PC-3 (cell line): Measurements from ENCODE around the gene ANKS1B. TPM values are rescaled to one million over a fixed set of nuclear protein-coding genes. Genes with fewer than 3 reads are reported as not detected.

ENCODE experiments used
- ATAC-seq: fragments of 200-7000 bp; cut with Tn5 transposase; 2 replicates; pipeline ENCODE4 v1.9.1; 2020; ENCODE audit warnings: mild to moderate bottlenecking, moderate library complexity
- BruUV-seq: library from RNA; stranded (reverse); fragments of 400-500 nt; replicated peaks from 2 replicates; lab custom pipeline; 2021; lab: Mats Ljungman, UMichigan
- CTCF ChIA-PET: fragments of 300-600 bp; sonication (Branson Sonifier 250); formaldehyde crosslinking; loops from one replicate; lab custom pipeline; 2022; ENCODE audit warnings: antibody characterized with exemption; lab: Charles Lee
- POLR2A ChIA-PET: fragments of 300-600 bp; sonication (Branson Sonifier 250); formaldehyde crosslinking; loops from one replicate; lab custom pipeline; 2022; ENCODE audit warnings: antibody characterized with exemption; ENCODE audit not compliant: unreplicated experiment; lab: Charles Lee
- DNase-seq: peaks from one replicate; pipeline ENCODE4 v3.0.0-alpha.2; 2015
- H2AFZ ChIP-seq: fragments of 300-600 bp; sonication (generic); 2 replicates; pipeline ENCODE4 v1.6.0; 2016; ENCODE audit warnings: antibody characterized with exemption, low read length
- H3F3A ChIP-seq: fragments of 300-600 bp; sonication (generic); one replicate; pipeline ENCODE4 v1.6.0; 2017; ENCODE audit warnings: antibody characterized with exemption, low read length, control low read depth, mild to moderate bottlenecking; ENCODE audit not compliant: unreplicated experiment
- H3K27ac ChIP-seq: fragments of 300-600 bp; sonication (generic); 2 replicates; pipeline ENCODE4 v1.5.1; 2016; ENCODE audit warnings: mild to moderate bottlenecking, low read length
- H3K27me3 ChIP-seq: fragments of 300-600 bp; sonication (generic); 2 replicates; pipeline ENCODE4 v1.6.1; 2016; ENCODE audit warnings: low read length, mixed read lengths
- H3K36me3 ChIP-seq: fragments of 300-600 bp; sonication (generic); 2 replicates; pipeline ENCODE4 v1.6.1; 2016; ENCODE audit warnings: low read depth, mixed run types, low read length, mixed read lengths
- H3K4me1 ChIP-seq: fragments of 300-600 bp; sonication (generic); 2 replicates; pipeline ENCODE4 v1.5.1; 2016; ENCODE audit warnings: low read length; ENCODE audit not compliant: insufficient read depth
- H3K4me2 ChIP-seq: fragments of 300-600 bp; sonication (generic); 2 replicates; pipeline ENCODE4 v1.6.0; 2016; ENCODE audit warnings: low read length
- H3K4me3 ChIP-seq: fragments of 300-600 bp; sonication (generic); 2 replicates; pipeline ENCODE4 v1.5.1; 2016; ENCODE audit warnings: mild to moderate bottlenecking, low read length, mixed read lengths
- H3K79me2 ChIP-seq: fragments of 300-600 bp; sonication (generic); 2 replicates; pipeline ENCODE4 v1.6.1; 2017; ENCODE audit warnings: low read length, mixed read lengths
- H3K9ac ChIP-seq: fragments of 300-600 bp; sonication (generic); 2 replicates; pipeline ENCODE4 v1.6.0; 2016; ENCODE audit warnings: mild to moderate bottlenecking, low read length
- H3K9me2 ChIP-seq: fragments of 300-600 bp; sonication (generic); replicated peaks from 2 replicates; pipeline ENCODE4 v1.6.1; 2016; ENCODE audit warnings: mixed run types, low read length, mixed read lengths
- H3K9me3 ChIP-seq: fragments of 300-600 bp; sonication (generic); 2 replicates; pipeline ENCODE4 v1.6.1; 2016; ENCODE audit warnings: low read length, mixed read lengths
- H4K20me1 ChIP-seq: fragments of 300-600 bp; sonication (generic); 2 replicates; pipeline ENCODE4 v1.6.1; 2016; ENCODE audit warnings: low read length, mixed read lengths
- CTCF ChIP-seq: fragments of 300-600 bp; sonication (generic); conservative IDR thresholded peaks from 2 replicates; pipeline ENCODE4 v1.5.1; 2017; ENCODE audit warnings: antibody characterized with exemption, low read depth, mild to moderate bottlenecking, low read length
- EZH2 ChIP-seq: fragments of 300-600 bp; sonication (generic); IDR thresholded peaks from one replicate; pipeline ENCODE4 v1.6.1; 2017; ENCODE audit warnings: antibody characterized with exemption, mild to moderate bottlenecking, low read length; ENCODE audit not compliant: unreplicated experiment
- EZH2phosphoT487 ChIP-seq: fragments of 300-600 bp; sonication (generic); IDR thresholded peaks from 2 replicates; pipeline ENCODE4 v1.6.1; 2018; ENCODE audit warnings: mild to moderate bottlenecking, antibody characterized with exemption, low read length, borderline replicate concordance
- intact Hi-C: fragments of 100-400 bp; cut with micrococcal nuclease; formaldehyde crosslinking; loops from 2 replicates; pipeline ENCODE4 v1.9.0; 2023
- total RNA-seq: library from RNA; depleted of rRNA; stranded (reverse); fragments of >200 nt; gene quantifications from 2 replicates; pipeline ENCODE4 v1.2.3, GENCODE V29; 2014

Gene ANKS1B
- total RNA-seq, 1 experiment from 2014 or later = 0.07 TPM

- CTCF ChIA-PET = no interaction called here
- ATAC-seq (no peak), DNase-seq (no peak)
- intact Hi-C loops = no loop called here
- H3K4me3 ChIP-seq = no peak overlapping the region
- H2AFZ ChIP-seq = no peak overlapping the region
- H3K27me3 ChIP-seq = peaks cover 7% of the 10 kb centered on the region; the same call in 1 of the 2 replicates
- no peaks in the 10 kb centered on the region for H3K36me3 ChIP-seq
- POLR2A ChIA-PET = no interaction called here
- H3K9me3 ChIP-seq = no peaks in the 10 kb centered on the region
- no peaks in the 10 kb centered on the region for H4K20me1 ChIP-seq
- H3K4me2 ChIP-seq = no peak overlapping the region
- no TSS peak for BruUV-seq
- TF ChIP-seq EZH2phosphoT487 (no peak), EZH2 (no peak), CTCF (no peak)
- no peak overlapping the region for H3K9ac ChIP-seq
- H3K9me2 ChIP-seq = no peaks in the 10 kb centered on the region
- H3K79me2 ChIP-seq = no peaks in the 10 kb centered on the region
- no peaks in the 10 kb centered on the region for H3F3A ChIP-seq
- no peak overlapping the region for H3K27ac ChIP-seq
- no peaks in the 10 kb centered on the region for H3K4me1 ChIP-seq
Measured at GRCh38 chr12:99045158-99045557, 939.6 kb downstream of the ANKS1B start.

- H3K4me1 ChIP-seq = no peaks in the 10 kb centered on the region
- no peak overlapping the region for H3K27ac ChIP-seq
- H3K79me2 ChIP-seq = no peaks in the 10 kb centered on the region
- ATAC-seq (peak; percentile 50; the same call in 1 of the 2 replicates), DNase-seq (peak; percentile 78)
- no peaks in the 10 kb centered on the region for H3F3A ChIP-seq
- no peaks in the 10 kb centered on the region for H3K9me2 ChIP-seq
- CTCF ChIA-PET = interaction anchor here (0.6 to 1.0 kb wide), 3 partner anchors 343 to 724 kb away, joined by 5 to 12 read pairs (median 8); no protein-coding TSS in a partner anchor
- no TSS peak for BruUV-seq
- H3K36me3 ChIP-seq = no peaks in the 10 kb centered on the region
- H3K4me3 ChIP-seq = no peak overlapping the region
- intact Hi-C loops = loop anchor here (1.0 kb wide), 3 partner anchors 344 to 725 kb away; no protein-coding TSS in a partner anchor
- no peak overlapping the region for H2AFZ ChIP-seq
- peaks cover 9% of the 10 kb centered on the region; the same call in 1 of the 2 replicates for H3K27me3 ChIP-seq
- no peak overlapping the region for H3K4me2 ChIP-seq
- H3K9ac ChIP-seq = no peak overlapping the region
- peak; percentile 92 for TF ChIP-seq CTCF
- no peak for TF ChIP-seq EZH2
- POLR2A ChIA-PET = no interaction called here
- no peaks in the 10 kb centered on the region for H4K20me1 ChIP-seq
- H3K9me3 ChIP-seq = no peaks in the 10 kb centered on the region
Measured at GRCh38 chr12:99043319-99043914, 941.3 kb downstream of the ANKS1B start.

DNA sequence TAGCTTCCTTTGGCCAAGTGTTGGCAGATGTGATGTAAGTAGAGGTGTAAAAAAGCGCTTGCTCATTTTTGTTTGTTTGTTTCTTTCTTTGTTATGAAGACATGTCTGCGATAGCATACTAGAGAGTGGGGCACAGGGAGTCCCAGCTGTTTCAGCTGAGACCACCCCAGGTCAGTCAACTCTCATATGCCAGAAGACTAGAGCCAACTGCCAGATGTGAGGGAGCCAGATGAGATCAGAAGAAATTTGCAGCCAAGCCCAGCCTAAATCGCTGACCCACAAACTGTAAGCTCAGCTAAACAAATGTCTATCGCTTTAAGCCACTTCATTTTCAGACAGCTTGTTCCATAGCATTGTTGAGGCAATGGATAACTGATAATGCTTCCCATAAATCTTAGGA lies 942.5 kb downstream of the ANKS1B start:
- DNase-seq = no peak
- no peaks in the 10 kb centered on the region for H4K20me1 ChIP-seq
- no peak overlapping the region for H3K9ac ChIP-seq
- ChIA-PET POLR2A (no interaction called here), CTCF (interaction anchor here (1.0 kb wide), 1 partner anchor 617 kb away, joined by 4 read pairs; no protein-coding TSS in a partner anchor)
- no peaks in the 10 kb centered on the region for H3F3A ChIP-seq
- ATAC-seq = no peak
- H2AFZ ChIP-seq = no peak overlapping the region
- no peaks in the 10 kb centered on the region for H3K4me1 ChIP-seq
- TF ChIP-seq CTCF = no peak
- no peak for TF ChIP-seq EZH2phosphoT487
- TF ChIP-seq EZH2 = no peak
- no peaks in the 10 kb centered on the region for H3K9me3 ChIP-seq
- intact Hi-C loops = no loop called here
- H3K36me3 ChIP-seq = no peaks in the 10 kb centered on the region
- H3K9me2 ChIP-seq = no peaks in the 10 kb centered on the region
- H3K79me2 ChIP-seq = no peaks in the 10 kb centered on the region
- H3K27ac ChIP-seq = no peak overlapping the region
- BruUV-seq = no TSS peak
- H3K4me3 ChIP-seq = no peak overlapping the region
- peaks cover 9% of the 10 kb centered on the region; the same call in 1 of the 2 replicates for H3K27me3 ChIP-seq
- no peak overlapping the region for H3K4me2 ChIP-seq
